Loucy (cell line): Measurements from ENCODE around the gene NRCAM.

Experiments used
- EZH2phosphoT487 ChIP-seq: fragments of 200-600 bp; IDR thresholded peaks from 2 replicates; pipeline ENCODE4 v1.6.1; 2018; ENCODE audit warnings: antibody characterized with exemption, mild to moderate bottlenecking, moderate library complexity, borderline replicate concordance
- TF ChIP-seq, protein P1 (sequence below): fragments of 200-600 bp; sonication (generic); conservative IDR thresholded peaks from 2 replicates; pipeline ENCODE4 v1.5.1; 2014; ENCODE audit warnings: mild to moderate bottlenecking, antibody characterized with exemption, low read length

DNA sequence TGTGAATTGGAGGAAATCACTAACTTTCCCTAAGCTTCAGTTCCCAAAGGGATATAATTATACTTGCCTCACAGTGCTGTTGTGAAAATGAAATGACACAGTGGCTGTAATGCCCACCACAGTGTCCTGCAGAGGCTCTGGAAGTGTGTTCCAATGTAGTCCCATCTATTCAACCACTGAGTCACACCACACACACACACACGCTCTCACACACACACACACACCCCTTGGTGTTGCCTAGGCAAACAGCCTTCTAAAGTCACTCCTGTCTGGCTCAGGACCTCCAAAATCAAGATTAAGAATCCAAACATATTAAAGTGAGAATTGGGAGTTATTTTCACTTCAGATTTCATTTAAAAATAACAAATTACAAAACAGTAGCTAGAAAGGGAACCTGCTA is 73.3 kb downstream of the NRCAM start:
- TF ChIP-seq, protein P1, sequence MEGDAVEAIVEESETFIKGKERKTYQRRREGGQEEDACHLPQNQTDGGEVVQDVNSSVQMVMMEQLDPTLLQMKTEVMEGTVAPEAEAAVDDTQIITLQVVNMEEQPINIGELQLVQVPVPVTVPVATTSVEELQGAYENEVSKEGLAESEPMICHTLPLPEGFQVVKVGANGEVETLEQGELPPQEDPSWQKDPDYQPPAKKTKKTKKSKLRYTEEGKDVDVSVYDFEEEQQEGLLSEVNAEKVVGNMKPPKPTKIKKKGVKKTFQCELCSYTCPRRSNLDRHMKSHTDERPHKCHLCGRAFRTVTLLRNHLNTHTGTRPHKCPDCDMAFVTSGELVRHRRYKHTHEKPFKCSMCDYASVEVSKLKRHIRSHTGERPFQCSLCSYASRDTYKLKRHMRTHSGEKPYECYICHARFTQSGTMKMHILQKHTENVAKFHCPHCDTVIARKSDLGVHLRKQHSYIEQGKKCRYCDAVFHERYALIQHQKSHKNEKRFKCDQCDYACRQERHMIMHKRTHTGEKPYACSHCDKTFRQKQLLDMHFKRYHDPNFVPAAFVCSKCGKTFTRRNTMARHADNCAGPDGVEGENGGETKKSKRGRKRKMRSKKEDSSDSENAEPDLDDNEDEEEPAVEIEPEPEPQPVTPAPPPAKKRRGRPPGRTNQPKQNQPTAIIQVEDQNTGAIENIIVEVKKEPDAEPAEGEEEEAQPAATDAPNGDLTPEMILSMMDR, result no peak
- no peak for TF ChIP-seq EZH2phosphoT487
